SK-N-SH treated with all-trans-retinoic acid at 6 μM for 48 hours (cell line): ENCODE results near the gene FBXL13.

ENCODE experiments used
- ATAC-seq: fragments of 200-7000 bp; cut with Tn5 transposase; 3 replicates; pipeline ENCODE4 v1.9.1; 2020; ENCODE audit warnings: mild to moderate bottlenecking, moderate library complexity
- ARNTL ChIP-seq: fragments of 450-650 bp; formaldehyde crosslinking; IDR thresholded peaks from 2 replicates; pipeline ENCODE4 v1.5.0; 2020; ENCODE audit warnings: low read depth, mild to moderate bottlenecking, moderate library complexity, borderline replicate concordance
- BACH2 ChIP-seq: fragments of 250-450 bp; sonication (Bioruptor Pico); IDR thresholded peaks from 2 replicates; pipeline ENCODE4 v1.9.0; 2021; ENCODE audit warnings: mild to moderate bottlenecking, borderline replicate concordance
- CSDC2 ChIP-seq: fragments of 250-450 bp; sonication (Bioruptor Pico); IDR thresholded peaks from 2 replicates; pipeline ENCODE4 v1.5.0; 2020; ENCODE audit warnings: mild to moderate bottlenecking, moderate library complexity
- CSRNP3 ChIP-seq: fragments of 250-450 bp; sonication (Bioruptor Pico); IDR thresholded peaks from 2 replicates; pipeline ENCODE4 v1.5.1; 2021; ENCODE audit warnings: mild to moderate bottlenecking, moderate library complexity
- GLIS3 ChIP-seq: fragments of 250-450 bp; sonication (Bioruptor Pico); IDR thresholded peaks from 2 replicates; pipeline ENCODE4 v1.5.0; 2020; ENCODE audit warnings: mild to moderate bottlenecking, moderate library complexity
- ISL1 ChIP-seq: fragments of 250-450 bp; sonication (Bioruptor Pico); IDR thresholded peaks from 2 replicates; pipeline ENCODE4 v2.1.2; 2022; ENCODE audit warnings: mild to moderate bottlenecking, moderate library complexity
- PPARA ChIP-seq: fragments of 250-450 bp; sonication (Bioruptor Pico); IDR thresholded peaks from 2 replicates; pipeline ENCODE4 v1.5.0; 2020; ENCODE audit warnings: mild to moderate bottlenecking, borderline replicate concordance
- RARB ChIP-seq: fragments of 250-450 bp; sonication (Bioruptor Pico); IDR thresholded peaks from 2 replicates; pipeline ENCODE4 v1.8.0; 2021; ENCODE audit warnings: mild to moderate bottlenecking, moderate library complexity
- SNAI2 ChIP-seq: fragments of 250-450 bp; sonication (Bioruptor Pico); IDR thresholded peaks from 2 replicates; pipeline ENCODE4 v1.5.0; 2020; ENCODE audit warnings: mild to moderate bottlenecking, moderate library complexity
- TCF4 ChIP-seq: fragments of 250-450 bp; sonication (Bioruptor Pico); IDR thresholded peaks from 2 replicates; pipeline ENCODE4 v1.8.0; 2021; ENCODE audit warnings: mild to moderate bottlenecking, moderate library complexity, borderline replicate concordance
- TOX ChIP-seq: fragments of 250-450 bp; sonication (Bioruptor Pico); IDR thresholded peaks from 2 replicates; pipeline ENCODE4 v1.8.0; 2021; ENCODE audit warnings: mild to moderate bottlenecking, moderate library complexity, borderline replicate concordance
- TSHZ2 ChIP-seq: fragments of 250-450 bp; sonication (Bioruptor Pico); IDR thresholded peaks from 2 replicates; pipeline ENCODE4 v1.5.0; 2020; ENCODE audit warnings: mild to moderate bottlenecking, moderate library complexity
- ZC3H10 ChIP-seq: fragments of 250-450 bp; sonication (Bioruptor Pico); IDR thresholded peaks from 2 replicates; pipeline ENCODE4 v1.5.1; 2021; ENCODE audit warnings: mild to moderate bottlenecking, moderate library complexity
- ZFP3 ChIP-seq: fragments of 250-450 bp; sonication (Bioruptor Pico); IDR thresholded peaks from 2 replicates; pipeline ENCODE4 v1.5.0; 2020; ENCODE audit warnings: mild to moderate bottlenecking, moderate library complexity
- ZFP30 ChIP-seq: fragments of 450-650 bp; formaldehyde crosslinking; IDR thresholded peaks from 2 replicates; pipeline ENCODE4 v1.5.0; 2022; ENCODE audit warnings: mild to moderate bottlenecking, moderate library complexity
- ZNF565 ChIP-seq: fragments of 450-650 bp; formaldehyde crosslinking; conservative IDR thresholded peaks from 2 replicates; pipeline ENCODE4 v1.5.0; 2020; ENCODE audit warnings: low read depth, mild to moderate bottlenecking, moderate library complexity
- ZNF70 ChIP-seq: fragments of 450-650 bp; formaldehyde crosslinking; IDR thresholded peaks from 2 replicates; pipeline ENCODE4 v1.5.0; 2020; ENCODE audit warnings: mild to moderate bottlenecking, moderate library complexity
- ZNF8 ChIP-seq: fragments of 450-650 bp; formaldehyde crosslinking; IDR thresholded peaks from 2 replicates; pipeline ENCODE4 v1.5.0; 2020; ENCODE audit warnings: mild to moderate bottlenecking, moderate library complexity
- TF ChIP-seq, protein P1 (sequence below): fragments of 250-450 bp; sonication (Bioruptor Pico); IDR thresholded peaks from 2 replicates; pipeline ENCODE4 v1.8.0; 2021; ENCODE audit warnings: low read depth, mild to moderate bottlenecking, moderate library complexity, borderline replicate concordance
- TF ChIP-seq, protein P2 (sequence below): fragments of 250-450 bp; sonication (Bioruptor Pico); IDR thresholded peaks from 2 replicates; pipeline ENCODE4 v1.5.1; 2020; ENCODE audit warnings: low read depth, mild to moderate bottlenecking, moderate library complexity

Gene FBXL13

GRCh38 chr7:102895602-102896001, 179.0 kb downstream of the FBXL13 start:
- TF ChIP-seq ZFP3 (CRISPR knock-in tag) (no peak), CSRNP3 (CRISPR knock-in tag) (no peak), ZC3H10 (CRISPR knock-in tag) (no peak), TSHZ2 (no peak), BACH2 (CRISPR knock-in tag) (no peak), GLIS3 (CRISPR knock-in tag) (no peak)
- no peak for ATAC-seq

GRCh38 chr7:102892631-102893278, 181.8 kb downstream of the FBXL13 start:
- no peak for ATAC-seq
- TF ChIP-seq RARB (CRISPR knock-in tag) (no peak), ZNF8 (CRISPR knock-in tag) (no peak), PPARA (CRISPR knock-in tag) (no peak), TCF4 (CRISPR knock-in tag) (no peak), ZFP30 (CRISPR knock-in tag) (no peak), ZFP3 (CRISPR knock-in tag) (no peak)
- TF ChIP-seq, protein P1, sequence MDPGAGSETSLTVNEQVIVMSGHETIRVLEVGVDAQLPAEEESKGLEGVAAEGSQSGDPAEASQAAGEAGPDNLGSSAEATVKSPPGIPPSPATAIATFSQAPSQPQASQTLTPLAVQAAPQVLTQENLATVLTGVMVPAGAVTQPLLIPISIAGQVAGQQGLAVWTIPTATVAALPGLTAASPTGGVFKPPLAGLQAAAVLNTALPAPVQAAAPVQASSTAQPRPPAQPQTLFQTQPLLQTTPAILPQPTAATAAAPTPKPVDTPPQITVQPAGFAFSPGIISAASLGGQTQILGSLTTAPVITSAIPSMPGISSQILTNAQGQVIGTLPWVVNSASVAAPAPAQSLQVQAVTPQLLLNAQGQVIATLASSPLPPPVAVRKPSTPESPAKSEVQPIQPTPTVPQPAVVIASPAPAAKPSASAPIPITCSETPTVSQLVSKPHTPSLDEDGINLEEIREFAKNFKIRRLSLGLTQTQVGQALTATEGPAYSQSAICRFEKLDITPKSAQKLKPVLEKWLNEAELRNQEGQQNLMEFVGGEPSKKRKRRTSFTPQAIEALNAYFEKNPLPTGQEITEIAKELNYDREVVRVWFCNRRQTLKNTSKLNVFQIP (CRISPR knock-in tag), result no peak

- TF ChIP-seq PPARA (CRISPR knock-in tag) (no peak), ARNTL (no peak), ZFP30 (CRISPR knock-in tag) (no peak), ZC3H10 (CRISPR knock-in tag) (0 out of 2 replicates have a peak, but pooled peaks have one; percentile 10), ISL1 (CRISPR knock-in tag) (peak; percentile 69; the same call in 1 of the 2 replicates), ZNF8 (CRISPR knock-in tag) (no peak), TSHZ2 (no peak)
- peak; percentile 92 for ATAC-seq
Measured at GRCh38 chr7:102891693-102892261, 182.8 kb downstream of the FBXL13 start.

DNA sequence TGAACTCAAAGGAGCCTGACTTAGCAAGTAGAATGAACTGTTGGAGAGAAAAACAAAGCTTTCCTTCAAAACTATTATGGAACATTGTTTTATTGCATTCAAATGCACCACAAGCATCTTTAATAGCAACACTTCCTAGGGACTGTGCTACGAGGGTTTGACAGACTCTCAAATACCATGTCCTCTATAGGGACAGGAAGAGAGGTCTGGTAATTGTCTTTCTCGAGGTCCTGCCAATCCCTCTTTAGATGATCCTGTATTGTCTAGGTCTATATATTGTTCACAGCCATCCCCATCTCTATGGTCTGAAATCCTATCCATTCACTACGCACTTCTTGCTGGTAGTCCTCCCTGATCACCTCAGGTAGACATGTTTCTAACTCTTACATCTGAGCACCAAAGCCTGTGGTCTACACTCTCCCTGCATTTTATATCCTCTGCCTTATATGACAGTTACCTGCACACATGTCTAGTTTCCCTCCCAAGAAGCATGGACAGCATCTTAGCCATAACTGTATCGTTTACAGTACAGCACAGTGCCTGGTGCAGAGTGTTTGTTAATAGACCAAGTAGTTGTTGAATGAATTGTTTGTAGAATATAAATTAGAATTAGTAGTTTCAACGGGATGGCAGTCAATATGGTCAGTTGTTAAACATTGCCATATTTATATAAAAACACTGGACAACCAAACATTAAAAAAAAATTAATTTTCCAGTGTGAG, 183.5 kb downstream of the FBXL13 start:
- ATAC-seq, result peak; percentile 60
- TF ChIP-seq ZNF565 (CRISPR knock-in tag) (no peak), GLIS3 (CRISPR knock-in tag) (no peak), ZNF70 (CRISPR knock-in tag) (no peak), ARNTL (no peak), ZFP3 (CRISPR knock-in tag) (no peak), ZC3H10 (CRISPR knock-in tag) (no peak), ZFP30 (CRISPR knock-in tag) (no peak), ZNF8 (CRISPR knock-in tag) (no peak), CSRNP3 (CRISPR knock-in tag) (no peak), TOX (no peak), SNAI2 (CRISPR knock-in tag) (no peak), RARB (CRISPR knock-in tag) (no peak), BACH2 (CRISPR knock-in tag) (no peak), CSDC2 (CRISPR knock-in tag) (no peak)
- TF ChIP-seq, protein P2, sequence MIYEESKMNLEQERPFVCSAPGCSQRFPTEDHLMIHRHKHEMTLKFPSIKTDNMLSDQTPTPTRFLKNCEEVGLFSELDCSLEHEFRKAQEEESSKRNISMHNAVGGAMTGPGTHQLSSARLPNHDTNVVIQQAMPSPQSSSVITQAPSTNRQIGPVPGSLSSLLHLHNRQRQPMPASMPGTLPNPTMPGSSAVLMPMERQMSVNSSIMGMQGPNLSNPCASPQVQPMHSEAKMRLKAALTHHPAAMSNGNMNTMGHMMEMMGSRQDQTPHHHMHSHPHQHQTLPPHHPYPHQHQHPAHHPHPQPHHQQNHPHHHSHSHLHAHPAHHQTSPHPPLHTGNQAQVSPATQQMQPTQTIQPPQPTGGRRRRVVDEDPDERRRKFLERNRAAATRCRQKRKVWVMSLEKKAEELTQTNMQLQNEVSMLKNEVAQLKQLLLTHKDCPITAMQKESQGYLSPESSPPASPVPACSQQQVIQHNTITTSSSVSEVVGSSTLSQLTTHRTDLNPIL (CRISPR knock-in tag), result no peak
